Epidermal melanocyte (primary cell): Measurements from ENCODE around the gene GNL1.

Experiments used
- DNase-seq: peaks from one replicate; pipeline ENCODE4 v3.0.0; 2011; ENCODE audit warnings: low spot score; ENCODE audit not compliant: insufficient read length

Gene GNL1

GRCh38 chr6:30570740-30571074 lies 14.4 kb upstream of the GNL1 start:
- DNase-seq = no peak

DNA sequence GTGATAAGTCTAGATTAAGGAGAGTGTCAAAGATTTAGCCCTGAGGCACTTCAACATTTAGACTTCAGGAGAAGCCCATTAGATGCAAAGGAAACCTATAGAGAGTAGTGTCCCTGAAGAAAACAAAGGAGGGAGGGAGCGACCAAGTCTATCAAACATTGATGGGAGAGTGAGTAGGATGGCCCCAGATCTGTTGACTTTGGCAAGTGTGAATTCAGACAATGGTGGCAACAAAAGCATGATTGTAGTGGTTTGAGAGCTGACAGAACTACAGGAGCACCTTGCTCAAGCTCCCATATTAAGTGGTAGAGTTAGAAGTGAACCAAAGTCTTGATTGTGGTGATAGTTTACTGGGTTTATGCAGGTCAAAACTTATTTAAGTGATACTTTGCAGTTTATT lies 14.0 kb upstream of the GNL1 start:
- DNase-seq = no peak

GRCh38 chr6:30568245-30568644 lies 12.0 kb upstream of the GNL1 start:
- DNase-seq = no peak

DNA sequence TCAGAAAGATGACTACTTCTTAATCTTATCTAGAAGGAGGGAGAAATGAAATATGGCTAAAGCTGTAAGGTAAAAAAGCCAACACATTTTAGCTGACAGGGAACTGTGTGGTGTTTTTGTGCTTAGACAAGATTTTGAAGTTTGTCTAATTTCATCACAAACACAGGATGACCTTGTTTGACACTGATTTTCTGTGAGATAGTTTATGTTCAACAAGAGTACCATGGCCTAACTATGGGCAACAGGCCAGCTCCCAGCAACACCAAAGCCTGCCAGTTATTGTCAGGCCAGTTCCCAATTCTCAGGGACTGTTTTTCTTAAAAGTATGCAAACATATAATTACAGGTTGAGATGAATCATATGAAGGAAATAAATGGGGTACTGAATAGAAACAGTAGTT lies 9.5 kb upstream of the GNL1 start:
- DNase-seq = no peak

GRCh38 chr6:30564114-30564513 lies 7.8 kb upstream of the GNL1 start:
- no peak for DNase-seq

DNA sequence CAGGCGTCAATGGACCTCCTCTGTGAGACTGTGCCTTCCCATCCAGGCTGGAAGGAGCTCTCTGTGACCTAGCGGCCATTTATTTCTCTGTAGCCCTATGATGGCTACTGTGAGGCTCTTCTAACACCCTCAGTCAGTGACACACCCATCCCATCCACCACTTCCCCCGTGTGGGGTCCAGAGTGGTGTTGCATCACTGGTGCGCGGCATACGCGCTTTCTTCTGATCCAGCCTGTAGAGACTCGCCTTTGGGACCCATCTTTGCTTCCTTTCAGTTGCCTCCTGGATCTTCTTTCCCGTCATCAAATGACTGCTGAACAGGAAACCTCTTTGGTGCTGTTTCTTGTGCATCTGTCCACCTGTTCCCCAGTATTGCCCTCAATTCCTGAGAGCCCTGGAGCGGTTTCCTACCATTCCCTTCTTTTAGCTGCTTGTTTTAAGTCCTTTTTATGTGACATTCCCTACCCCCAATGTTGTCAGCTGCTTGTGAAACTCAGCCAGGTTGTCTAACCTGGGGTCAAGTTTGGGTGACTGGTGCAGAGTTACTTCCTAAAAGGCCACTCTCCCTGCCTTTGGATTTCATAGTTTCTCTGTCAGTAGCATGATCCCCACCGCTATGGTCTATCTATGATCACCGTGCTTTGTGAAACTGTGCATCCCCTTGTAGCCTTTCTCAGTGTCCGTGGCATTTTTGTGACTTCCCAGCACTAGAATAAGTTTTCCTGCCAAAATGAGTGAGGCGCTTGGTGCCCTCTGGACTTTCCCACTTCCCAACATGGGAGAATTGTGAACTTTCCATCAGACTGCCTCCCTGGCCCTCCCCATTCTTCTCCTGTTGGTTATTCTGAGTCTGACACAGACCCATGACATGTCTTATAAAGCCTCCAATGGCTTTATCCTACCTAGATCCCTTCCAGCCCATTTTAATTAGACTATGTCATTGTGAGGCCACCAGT lies 6.5 kb upstream of the GNL1 start:
- no peak for DNase-seq

GRCh38 chr6:30560930-30561329 lies 4.6 kb upstream of the GNL1 start:
- DNase-seq = no peak

DNA sequence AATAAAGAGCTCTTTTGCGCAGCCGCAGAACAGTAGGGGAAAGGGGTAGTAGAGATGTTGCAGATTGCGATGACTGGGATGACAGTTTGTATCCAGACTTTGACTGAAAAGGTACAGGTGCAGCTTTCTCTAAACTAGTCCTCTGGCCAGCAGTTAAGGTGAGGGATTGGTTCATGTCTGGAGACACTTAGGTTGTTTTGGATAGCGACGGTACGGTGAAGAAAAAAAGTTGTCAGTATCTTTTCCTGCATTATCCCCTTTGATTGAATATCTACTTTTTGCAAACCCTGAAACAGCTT lies 1.3 kb upstream of the GNL1 start:
- DNase-seq = no peak

DNA sequence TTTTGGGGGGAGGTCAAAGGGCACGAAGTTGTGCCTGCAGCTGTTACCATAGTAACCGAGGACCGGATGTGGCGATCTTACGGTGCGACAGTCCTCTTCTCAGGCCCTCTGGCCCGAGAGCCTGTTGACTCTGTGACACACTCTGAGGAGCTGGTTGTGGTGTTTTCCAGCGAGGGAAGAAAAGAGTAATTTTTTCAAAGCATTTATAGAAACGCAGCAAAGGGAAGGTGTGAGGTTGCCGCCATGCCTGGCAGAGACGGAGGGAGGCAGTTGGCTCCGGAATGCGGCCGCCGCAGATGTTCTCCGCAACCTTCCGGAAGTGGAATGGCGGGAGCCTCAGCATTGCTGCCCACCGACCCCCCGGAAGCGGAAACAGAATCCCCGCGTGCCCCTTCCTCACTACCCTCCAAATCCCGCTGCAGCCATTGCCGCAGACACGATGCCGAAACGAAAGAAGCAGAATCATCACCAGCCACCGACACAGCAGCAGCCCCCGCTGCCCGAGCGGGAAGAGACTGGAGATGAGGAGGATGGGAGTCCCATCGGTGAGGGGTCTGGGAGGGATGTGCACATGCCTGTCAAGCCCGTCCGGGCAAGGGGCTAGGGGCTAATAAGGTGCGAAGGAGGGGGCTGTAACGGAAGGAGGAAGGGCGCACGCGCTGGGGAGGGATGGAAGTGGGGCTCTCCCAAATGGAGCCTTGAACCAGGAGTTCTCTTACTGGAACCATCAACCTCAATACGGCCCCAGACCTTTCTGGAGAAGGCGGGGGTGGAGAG lies 805 bp upstream of the GNL1 start, which contains the start of gene PRR3:
Gene PRR3, plus strand, starts transcription at position 390 of the 777 bp plus-strand sequence. Its CDS starts 50 bp downstream, at position 440.
- DNase-seq = peak; percentile 73

GRCh38 chr6:30555816-30556065 lies 548 bp downstream of the GNL1 start:
- DNase-seq = no peak

DNA sequence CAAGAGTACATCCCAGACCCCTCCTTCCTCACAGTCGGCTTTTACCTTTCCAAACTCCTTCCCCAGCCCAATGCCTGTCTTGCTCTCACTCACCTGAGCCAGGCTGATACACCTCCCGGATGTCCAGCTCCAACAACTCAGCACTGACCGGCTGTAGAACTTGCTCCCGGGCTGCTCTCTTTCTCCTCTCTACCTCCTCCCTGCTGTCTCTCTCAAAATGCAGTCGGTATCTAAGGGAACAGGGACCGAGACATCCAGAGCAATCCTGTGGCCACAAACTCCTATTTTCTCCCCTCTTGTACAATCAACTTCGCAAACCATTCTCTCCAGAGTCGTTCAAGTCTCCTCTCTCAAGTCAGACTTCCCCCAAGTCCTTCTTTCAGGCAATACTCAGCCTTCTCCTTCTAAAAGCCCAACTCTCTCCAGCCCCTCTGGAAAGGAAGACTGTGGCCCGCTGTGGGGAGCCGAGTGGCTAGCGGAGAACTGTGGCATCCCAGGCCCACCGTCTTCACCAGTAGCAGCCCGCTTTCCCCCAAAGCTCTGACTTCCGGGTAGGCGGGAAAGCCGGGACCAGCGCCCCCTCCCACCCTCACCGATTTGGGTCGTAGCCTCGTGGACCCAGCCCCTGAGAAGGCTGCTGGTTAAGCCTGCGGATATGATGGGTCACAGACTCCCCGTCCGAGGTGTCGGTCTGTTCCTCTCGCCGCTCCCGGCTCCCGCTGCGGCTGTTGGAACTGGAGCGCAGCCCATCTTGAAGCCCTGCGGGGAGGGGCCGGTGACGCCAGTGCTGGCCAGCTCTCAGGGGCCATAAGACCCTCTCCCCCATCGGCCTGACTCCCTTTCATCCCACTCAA lies 1.1 kb downstream of the GNL1 start:
- DNase-seq = no peak

DNA sequence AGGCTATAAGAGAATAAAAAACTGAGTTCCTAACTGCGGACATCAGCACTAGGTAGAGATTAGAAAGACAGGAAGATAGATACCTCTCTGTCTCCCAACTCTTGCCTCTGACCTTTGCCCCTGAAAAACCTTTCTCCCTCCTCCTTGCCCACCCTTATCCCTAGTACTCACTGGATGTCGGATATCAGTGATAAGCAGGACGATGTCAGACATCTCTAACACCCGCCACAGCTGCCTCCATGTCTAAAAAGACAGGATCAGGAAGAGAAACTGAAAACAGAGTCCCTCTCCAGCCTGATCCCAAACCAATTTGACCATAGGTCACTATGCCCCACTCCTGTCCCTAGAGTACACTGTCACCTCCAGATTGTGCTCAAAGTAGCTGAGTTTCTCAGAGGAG lies 1.9 kb downstream of the GNL1 start:
- DNase-seq = no peak

GRCh38 chr6:30548375-30548774 lies 7.9 kb downstream of the GNL1 start:
- DNase-seq = no peak

DNA sequence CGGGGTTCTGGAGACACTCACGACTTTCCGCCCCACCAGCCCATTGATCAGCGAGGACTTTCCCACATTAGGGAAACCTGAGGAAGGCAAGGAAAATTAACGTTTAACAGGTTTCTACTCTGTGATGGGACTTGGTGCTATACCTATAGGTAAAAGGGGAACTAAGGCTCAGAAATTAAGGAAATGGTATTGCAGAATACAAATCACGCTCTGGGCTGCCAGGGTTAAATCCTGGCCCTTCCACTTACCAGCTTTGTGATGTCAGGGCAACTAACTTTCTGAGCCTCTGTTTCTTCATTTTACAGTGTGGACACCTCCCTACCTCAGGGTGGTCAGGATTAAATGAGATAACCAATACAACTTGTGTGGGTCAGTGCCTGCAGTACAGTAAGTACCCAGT lies 8.8 kb downstream of the GNL1 start:
- DNase-seq = no peak

DNA sequence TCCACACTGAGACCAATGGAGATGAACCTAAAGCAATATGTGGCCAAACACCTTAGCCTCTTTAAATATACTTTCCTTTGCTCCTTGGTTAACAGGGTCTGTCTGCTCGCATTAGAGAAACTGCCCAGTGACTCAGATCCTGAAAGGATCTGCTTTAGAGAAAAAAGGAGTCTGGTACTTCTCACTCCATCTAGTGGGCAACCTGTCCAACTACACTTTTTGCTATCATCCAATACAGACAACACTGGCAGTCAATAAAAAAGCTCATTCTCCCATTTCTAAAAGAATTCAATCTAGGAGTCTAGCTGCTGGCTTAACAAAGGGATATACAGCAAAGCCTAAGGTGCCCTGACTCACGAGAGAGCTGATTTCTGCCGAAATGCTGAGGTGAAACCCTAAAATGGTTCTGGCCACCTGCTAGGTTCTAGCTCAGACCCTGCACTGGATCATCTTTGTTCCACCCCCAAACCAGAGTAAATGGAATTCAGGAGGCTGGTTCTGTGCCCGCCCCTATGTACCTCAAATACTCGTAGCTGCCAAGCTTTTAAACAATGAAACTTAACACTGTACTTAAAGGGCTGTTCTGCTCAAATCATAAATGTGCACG lies 11.5 kb downstream of the GNL1 start:
- DNase-seq = peak; percentile 50

- no peak for DNase-seq
These were observed 12.5 kb downstream of the GNL1 start for GRCh38 chr6:30543821-30544220.

- no peak for DNase-seq
These were observed 13.4 kb downstream of the GNL1 start for GRCh38 chr6:30542915-30543314.

DNA sequence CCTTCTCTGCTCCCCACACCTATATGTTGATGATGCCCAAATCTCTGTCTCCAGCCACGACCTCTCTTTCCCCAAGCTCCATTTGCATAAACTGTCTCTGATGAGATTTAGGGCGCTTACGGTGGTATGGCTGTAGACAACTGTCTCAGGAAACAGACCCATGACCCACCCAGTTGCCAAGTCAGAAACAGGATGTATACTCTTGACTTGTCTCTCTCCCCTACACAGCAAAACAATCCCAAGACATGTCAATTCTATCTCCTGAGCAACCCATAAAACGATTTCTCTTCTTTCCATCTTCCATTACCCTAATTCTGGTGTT lies 13.9 kb downstream of the GNL1 start:
- DNase-seq = no peak

DNA sequence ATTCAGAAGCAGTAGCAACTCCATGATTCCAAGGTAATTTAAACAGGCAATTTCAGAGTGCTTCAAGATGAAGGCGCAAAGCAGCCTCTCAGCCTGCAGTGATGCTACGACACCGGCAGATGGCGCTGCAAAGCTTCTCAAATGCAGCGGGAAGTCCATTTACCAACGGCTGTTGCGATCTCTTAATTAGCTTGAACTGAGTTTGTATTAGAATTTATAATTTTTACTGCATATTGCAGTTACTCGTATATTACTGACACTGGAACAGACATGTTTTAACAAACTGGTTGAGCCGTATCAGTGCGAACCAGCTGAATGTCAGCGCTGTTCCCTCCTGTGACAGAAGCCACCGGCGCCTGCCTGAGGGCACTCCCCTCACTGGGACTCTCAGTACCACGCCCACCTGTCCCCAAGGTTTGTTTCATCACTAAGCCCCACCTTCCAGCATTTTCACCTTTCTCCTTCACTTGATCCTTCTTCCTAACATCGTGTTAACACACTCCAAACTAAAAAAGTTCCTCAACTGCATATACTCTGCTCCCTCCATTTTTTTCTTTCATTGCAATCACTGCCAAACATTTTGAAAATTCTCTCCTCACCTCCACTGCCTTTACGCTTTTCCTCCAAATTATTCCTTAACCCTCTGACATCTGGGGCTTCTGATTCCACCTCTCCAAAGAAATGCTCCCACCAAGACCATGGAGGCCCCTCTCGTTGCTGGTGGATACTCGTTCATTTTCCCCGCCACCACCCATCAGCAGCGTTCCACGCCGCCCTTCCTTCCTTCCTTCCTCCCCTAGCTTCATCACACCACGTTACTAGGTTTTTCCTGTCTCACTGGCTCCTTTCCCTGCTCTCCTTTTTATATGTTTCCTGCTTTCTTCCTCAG lies 14.5 kb downstream of the GNL1 start:
- peak; percentile 53 for DNase-seq

GRCh38 chr6:30537931-30538330 lies 18.4 kb downstream of the GNL1 start:
- DNase-seq = no peak
